GM21526 (cell line): ENCODE results near the gene PLXNA4.

Experiments
- ATAC-seq: cut with Tn5 transposase; IDR thresholded peaks from one replicate; pipeline ENCODE4 v1.9.1; 2021; ENCODE audit warnings: moderate library complexity; ENCODE audit not compliant: unreplicated experiment, low FRiP score

Gene PLXNA4

DNA sequence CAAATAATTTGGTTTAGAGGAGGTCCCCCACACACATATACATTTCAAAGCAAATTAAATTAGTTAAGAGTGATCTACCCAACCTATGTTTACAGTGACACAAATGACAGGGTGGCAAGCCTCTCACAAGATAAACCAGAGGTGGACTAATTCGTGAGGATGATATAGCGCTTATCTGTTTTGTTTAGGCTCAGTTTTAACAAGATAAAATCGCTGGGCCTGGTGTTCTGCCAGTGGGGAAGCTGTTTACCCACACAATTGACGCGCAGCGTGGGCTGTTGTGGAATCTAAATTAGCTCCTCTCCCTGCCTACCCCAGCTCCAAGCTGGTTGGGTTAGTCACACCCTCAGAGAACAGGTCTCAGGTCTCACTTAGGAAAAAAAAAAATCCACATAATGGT, 16.7 kb upstream of the PLXNA4 start:
- ATAC-seq, result no peak

DNA sequence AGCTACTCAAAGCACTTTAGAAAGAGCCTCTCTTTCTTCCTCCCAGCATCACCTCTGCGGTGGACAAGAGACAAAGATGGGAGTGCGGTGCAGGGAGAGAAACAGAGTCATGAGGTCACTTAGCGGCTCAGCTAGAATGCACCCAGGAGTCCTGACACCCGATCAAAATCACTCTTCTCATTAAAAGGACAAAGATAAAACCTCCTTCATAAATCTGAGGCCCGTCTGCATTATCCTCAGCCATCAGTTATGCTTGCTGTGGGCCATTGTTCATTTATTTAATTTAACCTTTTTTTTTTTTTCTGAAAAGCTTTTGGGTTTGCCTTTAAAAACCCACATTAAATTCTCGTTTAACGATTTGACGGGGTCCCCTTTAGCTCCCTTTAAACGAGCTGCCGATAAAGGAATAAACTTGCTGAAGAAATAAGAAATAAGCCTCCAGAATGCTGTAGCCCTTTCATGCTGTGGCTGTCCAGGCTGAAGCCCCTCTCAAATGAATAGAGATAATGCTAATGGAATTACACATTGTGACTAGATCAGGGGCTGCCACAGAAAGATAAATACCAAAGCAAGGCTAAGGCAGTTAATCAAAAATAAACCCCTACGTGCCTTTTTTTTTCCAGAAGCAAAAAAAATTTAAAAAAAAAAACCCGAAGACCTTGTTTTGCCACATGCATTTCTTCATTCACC, 16.1 kb upstream of the PLXNA4 start:
- no peak for ATAC-seq

DNA sequence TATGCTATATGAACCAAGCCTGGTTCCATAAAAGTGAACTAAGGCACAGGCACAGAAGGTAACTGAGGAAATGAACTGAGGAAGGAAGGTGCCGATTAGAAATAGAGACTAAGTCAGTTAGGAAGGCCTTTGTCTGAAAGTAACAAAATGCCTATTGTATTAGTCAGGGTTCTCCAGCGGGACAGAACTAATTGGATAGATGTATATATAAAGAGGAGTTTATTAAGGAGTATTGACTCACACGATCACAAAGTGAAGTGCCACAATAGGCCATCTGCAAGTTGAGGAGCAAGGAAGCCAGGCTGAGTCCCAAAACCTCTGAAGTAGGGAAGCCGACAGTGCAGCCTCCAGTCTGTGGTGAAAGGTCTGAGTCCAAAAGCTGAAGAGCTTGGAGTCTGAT, 13.9 kb upstream of the PLXNA4 start:
- no peak for ATAC-seq

DNA sequence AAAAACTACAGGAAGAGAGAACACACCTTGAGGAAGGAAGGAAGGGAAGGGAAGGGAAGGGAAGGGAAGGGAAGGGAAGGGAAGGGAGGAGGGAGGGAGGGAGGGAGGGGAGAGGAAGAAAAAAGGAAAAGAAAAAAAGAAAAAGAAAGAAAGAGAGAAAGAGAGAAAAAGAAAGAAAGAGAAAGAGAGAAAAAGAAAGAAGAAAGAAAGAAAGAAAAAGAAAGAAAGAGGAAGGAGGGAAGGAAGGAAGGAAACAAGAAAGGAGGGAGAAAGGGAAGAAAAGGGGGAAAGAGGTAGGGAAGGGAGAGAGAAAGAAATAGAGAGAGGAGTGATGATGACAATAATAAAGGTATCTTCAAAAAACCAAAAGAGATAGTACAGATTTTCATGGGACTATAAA, 12.3 kb upstream of the PLXNA4 start:
- no peak for ATAC-seq

DNA sequence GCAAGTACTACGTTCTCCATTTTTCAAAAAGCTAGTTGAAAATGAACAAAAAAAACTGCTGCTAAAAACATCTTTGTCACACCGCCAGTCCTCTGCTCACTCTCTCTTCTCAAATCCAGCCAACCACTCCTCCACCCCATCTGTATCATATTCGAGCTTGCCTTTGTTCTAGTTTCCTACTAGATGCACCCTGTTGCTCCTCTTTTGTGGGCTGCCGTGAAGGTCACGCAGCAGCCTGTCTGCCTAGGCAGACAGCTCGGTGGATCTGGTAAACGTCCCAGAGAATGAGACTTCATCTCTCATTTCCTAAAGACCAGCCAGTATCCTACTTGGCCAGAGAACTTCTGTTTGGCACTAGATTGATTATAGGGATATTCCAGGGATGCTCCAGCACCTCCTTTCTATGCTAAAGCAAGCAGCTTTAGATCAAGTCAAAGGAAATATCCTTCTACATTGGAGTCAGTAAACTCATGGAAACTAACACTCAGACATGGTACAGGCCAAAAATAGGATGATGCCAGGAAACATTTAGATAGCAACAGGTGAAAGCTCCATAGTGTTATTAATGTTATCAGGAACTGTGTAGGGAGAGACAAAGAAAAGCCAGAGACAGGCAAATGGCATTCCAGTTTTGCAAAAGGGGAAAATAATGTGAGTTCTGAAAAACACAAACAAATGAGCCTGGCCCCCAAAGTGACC, 8.7 kb upstream of the PLXNA4 start:
- ATAC-seq, result no peak

DNA sequence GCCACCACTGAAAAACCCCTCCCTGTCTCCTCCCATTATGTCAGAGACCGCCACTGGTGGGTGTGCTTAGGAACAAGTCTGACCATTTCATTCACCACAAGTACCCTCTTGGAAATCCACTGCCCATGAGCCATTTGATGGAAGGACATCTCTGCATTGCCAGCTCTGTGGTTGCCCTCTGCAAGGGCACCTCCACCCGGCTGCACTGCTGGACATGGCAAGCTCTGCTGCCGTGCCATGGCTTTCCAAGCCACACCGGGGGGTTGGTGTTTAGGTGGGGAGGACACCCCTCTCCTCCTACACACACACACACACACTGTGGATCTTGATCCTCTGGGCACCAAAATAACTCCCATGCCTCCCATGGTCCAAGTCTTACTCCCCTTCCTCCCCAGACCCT, 5.2 kb upstream of the PLXNA4 start:
- ATAC-seq, result no peak

DNA sequence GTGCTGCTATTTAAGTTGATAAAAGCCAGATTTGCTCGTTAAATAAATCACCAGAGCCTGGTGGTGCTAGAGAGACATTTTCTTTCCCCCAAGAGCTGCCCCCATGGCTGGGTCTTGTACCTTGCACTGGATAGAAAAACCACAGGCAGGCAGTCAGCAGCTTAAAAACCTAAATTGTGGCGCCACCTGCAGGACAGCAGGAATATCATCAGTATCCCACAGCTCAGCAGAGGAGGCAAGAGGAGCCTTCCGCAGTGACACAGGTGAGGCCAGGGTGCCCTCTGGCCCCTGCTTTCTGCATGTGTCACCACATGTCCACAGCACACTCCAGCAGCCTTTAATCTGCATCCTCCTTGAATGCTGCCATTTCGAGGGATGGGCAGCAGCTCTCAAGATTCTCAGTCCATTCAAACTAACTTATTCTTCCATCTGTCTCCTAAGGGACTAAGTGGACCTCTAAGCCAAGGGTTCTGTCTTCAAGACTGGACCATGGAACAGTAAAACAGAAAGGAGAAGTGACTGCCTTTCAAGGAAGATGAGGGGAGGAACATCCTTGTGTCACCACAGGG, 4.5 kb upstream of the PLXNA4 start:
- ATAC-seq, result peak; percentile 59

DNA sequence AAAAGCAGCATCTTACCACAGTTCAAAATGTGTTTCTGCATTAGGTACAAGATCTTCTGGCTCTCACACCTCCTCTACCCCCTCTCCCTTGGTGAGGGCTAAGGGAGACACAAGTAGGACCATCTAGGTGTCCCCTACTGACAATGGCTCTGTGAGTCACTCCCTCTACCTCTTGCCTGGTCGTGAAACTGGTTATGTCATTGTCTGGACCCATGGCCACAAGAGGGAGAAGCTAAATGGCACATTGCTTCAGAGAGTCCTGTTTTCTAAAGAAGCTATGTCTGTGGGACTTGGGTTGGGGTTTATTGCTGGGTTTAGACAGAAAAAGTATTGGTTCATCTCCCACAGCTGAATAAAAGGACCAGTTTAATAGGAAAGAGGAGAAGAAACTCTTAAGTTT, 4.0 kb upstream of the PLXNA4 start:
- no peak for ATAC-seq

DNA sequence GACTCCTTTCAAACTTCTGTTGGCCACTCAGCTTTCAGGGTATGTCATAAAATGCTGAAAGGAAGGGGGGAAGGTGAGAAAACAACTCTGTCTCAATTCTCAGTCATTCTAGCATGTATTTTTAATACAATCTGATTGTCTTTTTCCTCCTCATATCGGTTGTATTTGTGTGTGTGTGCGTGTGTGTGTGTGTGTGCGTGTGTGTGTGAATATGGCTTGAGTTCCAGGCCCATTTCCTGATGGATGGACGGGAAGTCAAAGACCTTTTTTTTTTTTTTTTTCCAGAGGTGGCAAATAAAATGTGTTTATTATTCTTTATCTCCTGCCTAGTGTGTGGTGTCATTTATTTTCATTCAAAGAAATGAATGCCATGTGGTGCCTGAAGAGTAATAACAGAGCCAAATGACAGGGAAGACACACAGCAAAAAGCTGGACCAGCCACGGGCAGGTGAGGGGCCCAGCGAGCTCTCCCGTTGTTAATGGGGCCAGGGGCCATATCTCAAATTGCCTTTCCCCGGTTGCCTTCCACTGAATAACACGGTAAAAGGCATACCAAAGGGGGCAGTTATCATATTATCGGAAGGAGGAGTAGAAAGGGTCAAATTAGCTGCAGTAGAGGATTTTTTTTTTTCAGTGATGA, 3.1 kb upstream of the PLXNA4 start:
- ATAC-seq, result no peak

DNA sequence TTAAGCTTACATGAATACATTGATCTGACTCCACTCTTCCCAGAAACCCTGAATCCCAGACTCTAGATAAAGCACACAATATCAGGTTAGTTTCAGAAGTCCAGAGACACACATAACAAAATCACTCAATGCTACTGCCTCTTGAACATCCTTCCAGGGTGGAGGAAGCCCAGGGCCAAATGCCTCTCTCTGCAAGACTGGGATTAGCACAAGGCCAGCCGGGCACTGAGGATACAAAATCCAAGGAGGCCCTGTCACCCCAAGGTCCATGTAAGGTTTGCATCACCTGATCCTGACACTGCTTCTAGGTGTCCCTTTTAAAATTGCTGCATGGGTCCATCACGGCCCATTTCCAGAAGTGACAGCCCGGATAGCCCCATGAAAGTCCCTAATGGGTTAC, 2.6 kb upstream of the PLXNA4 start:
- no peak for ATAC-seq

DNA sequence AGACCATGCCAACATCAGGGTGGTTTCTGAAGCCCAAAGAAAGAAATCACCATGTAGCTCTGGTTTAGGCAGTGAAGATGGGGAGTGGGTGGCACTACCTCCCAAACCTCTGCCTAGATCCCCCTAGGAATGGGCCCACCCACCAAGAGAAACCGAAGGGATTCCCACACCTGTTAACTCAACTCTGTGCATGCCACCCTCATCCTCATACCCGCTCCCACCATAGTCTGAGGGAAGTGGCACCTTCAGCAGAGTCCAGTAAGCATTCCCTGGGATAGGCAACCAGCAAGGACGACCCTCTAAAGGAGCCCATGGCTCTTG, 1.7 kb upstream of the PLXNA4 start:
- ATAC-seq, result no peak

DNA sequence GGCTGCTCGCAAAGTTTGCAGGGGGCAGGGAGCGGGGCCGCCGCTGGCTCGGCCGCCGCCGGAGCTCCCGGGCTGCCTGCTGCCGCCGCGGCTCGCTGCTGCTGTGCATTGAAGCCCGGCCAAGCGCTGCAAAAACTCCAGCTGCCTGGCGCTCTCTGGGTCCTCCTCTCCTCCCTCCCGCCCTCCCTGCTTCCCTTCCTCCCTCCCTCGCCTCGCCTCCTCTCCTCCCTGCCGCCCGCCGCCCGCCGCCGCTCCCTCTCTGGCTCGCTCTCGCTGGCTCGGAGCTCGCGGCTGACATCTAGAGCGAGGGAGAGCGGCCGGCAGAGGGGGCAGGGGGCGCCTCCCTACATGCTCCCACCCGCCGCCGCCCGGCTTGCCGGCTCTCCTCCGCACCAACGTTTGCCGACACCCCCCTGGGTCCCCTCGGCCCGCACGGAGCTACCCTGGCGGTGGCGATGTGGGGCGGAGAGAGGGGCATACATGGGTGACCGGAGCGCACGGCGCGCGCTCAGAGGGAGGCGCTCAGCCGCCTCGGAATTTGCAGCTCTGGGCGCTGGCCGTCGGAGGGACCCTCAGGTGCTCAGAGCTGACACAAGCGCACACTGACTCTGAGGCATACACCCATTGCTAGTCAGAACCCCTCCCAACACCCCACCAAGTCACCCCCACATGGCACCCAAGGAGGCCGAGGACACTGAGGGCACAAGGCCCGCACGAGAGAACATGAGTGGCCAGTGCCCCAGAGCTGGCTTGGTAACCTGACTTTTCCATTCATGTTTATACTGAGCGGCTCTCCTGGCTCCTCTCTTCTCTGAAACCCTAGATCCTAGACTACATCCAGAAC, 1.2 kb upstream of the PLXNA4 start:
- ATAC-seq, result no peak

DNA sequence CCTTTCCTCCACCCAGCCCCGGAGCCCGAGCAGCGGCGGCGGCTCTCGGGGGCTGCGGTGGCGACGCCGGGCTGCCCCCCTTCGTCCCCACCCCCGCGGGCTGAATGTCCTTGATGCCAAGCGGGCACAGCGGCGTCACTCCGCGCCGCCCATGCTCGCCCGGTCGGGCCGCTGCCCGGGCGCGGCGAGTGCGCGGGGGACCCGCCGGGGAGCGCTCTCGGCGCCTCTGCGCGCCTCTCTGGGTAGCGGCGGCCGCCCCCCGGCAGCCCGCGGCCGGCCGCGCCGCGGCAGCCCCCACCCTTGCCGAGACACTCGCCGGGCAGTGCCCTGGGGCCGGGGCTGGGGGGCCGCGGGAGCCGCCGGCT, 433 bp upstream of the PLXNA4 start:
- ATAC-seq, result no peak

DNA sequence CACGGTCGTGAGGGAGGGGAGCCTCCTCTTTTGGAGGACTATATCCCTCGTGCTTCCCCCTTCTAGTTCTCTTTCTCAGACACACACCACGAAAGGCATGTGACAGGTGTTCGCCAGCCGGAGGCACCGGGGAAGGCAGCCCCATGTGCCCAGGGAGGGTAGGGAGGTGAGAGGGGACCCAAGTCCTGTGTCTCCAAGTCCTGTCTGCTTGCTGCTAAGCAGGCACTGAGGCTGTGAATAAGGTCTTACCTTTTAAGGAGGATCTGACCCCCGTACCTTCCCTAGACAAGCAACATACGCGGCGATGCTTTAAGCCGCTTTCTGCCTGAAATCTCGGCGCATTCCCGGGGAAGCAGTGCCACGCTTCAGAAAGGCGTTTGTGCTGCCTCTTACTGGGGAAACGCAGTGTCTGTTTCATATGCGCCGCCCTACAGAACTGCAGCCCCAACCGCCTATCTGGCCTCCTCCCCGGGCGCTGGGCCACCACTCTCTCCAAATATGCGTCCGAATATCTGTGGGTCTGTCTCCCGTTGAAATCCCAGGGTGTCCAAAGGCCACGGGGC, 770 bp downstream of the PLXNA4 start:
- ATAC-seq, result no peak

DNA sequence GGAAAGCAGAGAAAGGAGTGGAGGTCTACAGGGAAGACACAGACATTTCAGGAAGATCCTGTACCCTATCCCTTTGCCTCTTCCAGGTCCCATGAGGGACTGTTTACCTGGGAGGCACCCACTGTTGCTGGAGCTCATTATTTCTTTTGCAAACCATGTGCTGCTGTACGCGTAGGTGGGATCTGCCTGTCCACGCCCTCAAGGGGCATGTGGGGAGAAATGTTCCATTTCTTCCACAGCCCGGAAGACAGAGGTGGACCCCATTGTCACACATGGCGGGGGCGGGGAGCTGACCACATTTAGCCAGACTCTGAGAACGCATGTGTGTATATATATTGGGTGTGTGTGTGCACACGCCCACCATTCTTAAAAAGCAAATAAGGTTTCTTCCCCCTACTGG, 2.0 kb downstream of the PLXNA4 start:
- ATAC-seq, result no peak

DNA sequence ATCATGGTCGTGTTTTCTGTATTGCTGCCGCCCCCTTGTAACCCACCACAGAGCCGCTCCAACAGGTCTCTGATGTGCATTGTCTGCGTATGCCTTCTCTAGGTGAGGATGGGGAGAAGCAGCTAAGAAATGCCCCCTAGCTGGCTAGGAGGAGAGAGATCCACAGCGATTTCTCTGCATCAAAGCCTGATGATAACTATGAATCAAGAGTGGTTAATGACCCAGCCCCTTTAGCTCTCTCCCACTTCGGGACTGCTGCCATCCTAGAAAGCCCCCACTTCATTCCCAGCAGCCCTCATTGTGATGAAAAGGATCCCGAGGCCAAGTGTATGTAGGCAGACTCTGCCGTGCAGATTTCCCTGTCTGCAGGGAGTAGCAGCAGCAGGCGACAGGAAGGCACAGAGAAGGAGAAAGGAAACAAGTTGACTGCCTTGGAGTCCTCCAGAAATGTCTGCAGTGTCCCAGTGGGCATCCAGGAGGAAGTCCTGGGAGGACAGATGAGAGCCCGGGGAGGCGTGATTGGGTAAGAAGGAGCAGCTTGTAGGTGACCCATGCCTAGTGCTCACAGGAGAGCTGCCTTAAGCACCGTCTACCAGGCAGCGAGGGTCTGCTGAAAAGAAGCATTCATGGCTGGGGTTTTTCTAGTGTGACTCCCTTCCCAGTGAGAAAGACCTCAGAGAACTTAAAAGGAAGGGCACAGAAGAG, 2.9 kb downstream of the PLXNA4 start:
- ATAC-seq, result no peak

DNA sequence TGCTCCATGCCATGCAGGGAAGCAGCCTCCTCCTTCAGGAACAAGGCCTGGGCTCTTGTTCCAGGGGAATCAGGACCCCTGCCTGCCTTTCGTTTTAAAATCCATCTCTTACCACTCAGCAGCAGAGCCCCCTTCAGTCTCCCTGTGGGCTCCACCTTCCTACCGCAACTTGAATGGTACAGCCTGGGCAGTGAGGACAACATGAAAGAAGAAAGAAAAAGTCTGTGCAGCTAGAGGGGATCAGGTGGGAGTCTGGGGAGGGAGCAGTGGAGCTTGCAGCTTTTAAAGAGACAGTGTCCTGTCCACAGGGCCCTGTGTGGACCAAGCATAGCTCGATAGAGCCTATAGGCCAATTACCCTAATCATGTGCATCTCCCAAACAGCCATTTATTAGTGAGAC, 3.7 kb downstream of the PLXNA4 start:
- ATAC-seq, result no peak

DNA sequence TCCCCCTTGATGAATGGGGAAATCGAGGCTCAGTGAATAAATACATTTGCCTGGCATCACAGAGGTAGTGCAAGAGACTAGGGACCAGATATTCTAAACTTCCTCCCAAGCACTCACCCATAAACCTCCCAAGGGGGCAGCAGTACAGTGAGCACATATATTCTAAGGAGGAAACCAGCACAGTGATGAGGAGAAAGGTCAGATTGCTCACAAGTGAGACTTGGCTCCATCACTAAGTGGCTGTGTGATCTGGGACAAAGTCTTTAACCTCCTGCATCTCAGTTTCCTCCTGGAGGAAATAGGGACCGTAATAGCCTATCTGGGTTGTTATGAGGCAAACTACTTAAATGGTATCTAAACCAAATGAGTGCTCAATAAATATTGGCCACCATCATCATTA, 4.3 kb downstream of the PLXNA4 start:
- ATAC-seq, result no peak

DNA sequence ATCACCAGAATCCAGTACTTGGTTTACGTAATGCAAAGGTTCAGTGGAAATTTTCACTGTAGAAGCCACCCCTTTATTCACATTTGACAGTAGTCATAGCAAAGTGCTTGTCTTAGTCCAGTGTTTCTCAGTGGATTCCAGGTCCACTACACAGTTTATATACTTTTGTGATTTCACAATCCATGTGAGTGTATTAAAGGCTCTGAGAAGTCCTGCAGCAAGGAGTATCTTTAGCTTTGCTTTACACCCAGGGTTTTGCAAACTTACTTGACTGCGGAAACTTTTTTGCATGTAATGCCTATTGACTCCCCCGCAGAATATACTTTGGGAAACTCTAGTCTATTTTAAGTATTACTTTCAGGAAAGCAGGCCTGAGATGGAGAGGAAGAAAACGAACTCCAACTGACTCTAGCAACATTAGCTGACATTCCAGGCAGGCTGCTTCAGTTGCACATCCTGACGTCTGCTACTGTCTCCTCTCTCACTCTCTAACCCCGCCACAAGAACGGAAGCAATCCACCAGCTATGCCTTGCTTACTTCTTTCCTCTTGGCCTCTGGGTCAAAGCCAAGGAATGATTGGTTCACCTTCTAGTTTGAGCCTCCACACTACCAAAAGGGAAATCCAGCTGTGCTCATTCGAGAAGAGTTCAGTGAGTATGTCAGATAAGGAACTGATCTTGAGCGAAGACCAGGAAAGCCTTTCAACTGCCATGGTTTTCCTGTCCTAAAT, 6.2 kb downstream of the PLXNA4 start:
- ATAC-seq, result no peak
